ENCODE results near the gene OFD1. TPM values are rescaled to one million over a fixed set of nuclear protein-coding genes. Genes with fewer than 3 reads are reported as not detected.

Gene OFD1
- total and polyA plus RNA-seq, 8 donors, result 19.1 to 79.1 (median 59.4) TPM

DNA sequence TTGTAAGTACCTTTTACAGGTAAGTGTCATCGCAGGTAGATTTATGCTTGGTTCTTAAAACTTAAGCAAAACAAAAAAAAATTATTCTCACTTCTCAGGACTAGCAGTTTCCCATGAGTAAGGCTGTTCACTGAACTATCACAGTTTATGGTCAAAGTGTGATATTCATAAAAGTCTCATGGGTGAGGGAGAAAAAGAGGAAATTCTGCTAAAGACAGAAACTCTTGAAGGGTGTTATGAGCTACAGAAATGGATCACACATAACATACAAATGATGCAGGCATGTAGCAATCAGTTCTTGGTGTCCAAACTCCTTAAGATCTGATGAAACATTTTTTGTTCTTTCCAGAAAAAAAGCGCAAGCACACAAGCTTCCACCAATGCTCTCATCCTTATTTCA, 37.1 kb upstream of the OFD1 start:
- DNase-seq (no peak), ATAC-seq (no peak)
- no peaks in the 10 kb centered on the region for H3K9me3 ChIP-seq
- peaks cover 6 to 62% of the 10 kb centered on the region in 2 donors for H3K4me1 ChIP-seq
- peaks cover 0 to 8% of the 10 kb centered on the region in 2 donors for H3K27me3 ChIP-seq
- TF ChIP-seq CTCF (IDR thresholded peaks at IDR 0.05), result no peak
- intact Hi-C loops (cut with DNase I), result no loop called here
- H3K36me3 ChIP-seq, result no peaks in the 10 kb centered on the region
- no peak overlapping the region for H3K27ac ChIP-seq
- no peak overlapping the region for H3K4me3 ChIP-seq

DNA sequence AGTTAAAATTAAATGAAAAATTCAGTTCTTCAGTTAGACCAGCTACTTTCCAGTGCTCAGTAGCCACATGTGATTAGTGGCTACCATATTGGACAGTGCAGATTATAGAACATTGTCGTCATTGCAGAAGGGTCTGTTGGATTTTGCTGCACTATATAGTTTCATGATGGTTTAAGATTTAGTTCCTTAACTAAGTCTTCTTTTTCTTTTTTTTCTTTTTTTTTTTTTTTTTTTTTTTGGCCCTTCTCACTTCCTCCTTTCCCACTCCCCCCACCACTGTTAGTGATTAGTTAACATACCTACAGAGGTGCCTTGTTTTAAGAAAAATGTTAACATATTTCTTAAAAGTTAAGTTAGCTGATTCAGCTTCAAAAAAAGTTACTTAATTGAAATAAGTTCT, 36.6 kb upstream of the OFD1 start:
- DNase-seq (no peak), ATAC-seq (no peak)
- Histone ChIP-seq H3K9me3 (no peaks in the 10 kb centered on the region), H3K4me1 (peaks cover 6 to 57% of the 10 kb centered on the region in 2 donors), H3K27ac (no peak overlapping the region), H3K36me3 (no peaks in the 10 kb centered on the region), H3K4me3 (no peak overlapping the region), H3K27me3 (peaks cover 0 to 8% of the 10 kb centered on the region in 2 donors)
- intact Hi-C loops (cut with DNase I), result no loop called here
- TF ChIP-seq CTCF (IDR thresholded peaks at IDR 0.05), result no peak

GRCh38 chrX:13698432-13698831, 36.1 kb upstream of the OFD1 start:
- Histone ChIP-seq H3K9me3 (no peaks in the 10 kb centered on the region), H3K27me3 (peaks cover 0 to 8% of the 10 kb centered on the region in 2 donors), H3K4me1 (peaks cover 6 to 53% of the 10 kb centered on the region in 2 donors), H3K36me3 (no peaks in the 10 kb centered on the region), H3K27ac (peak overlapping the region in 1 of 2 donors; percentile 13), H3K4me3 (no peak overlapping the region)
- DNase-seq, result no peak
- intact Hi-C loops (cut with DNase I), result no loop called here
- ATAC-seq, result no peak
- no peak for TF ChIP-seq CTCF (IDR thresholded peaks at IDR 0.05)

DNA sequence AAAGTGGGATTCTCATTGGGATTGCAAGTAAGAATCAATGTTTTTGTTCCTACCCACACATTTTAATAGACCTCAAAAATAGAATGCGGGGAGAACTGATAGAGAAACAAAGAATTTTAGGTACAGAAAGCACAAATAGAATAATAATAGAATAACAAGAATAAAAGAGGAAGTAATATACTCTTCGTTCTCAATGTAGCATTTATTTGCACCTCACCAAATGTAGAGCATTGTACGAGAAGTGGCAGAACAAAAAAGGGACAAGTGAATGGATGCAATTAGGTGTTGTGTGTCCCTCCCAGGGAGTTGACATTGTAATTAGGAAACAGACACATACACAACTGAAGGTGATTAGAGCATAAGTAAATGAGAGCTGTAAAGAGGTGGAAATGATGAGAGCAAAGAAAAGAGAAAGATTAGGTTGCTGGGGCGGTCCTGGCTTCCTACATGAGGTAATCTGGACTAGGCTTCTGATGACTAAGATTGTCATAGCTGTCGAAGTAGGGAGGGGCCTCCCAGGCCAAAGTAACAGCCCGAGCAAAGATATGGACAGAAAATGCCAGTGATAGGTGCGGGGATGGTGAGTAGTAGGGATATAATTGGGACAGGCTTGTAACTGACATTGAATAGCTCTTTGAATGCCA, 35.2 kb upstream of the OFD1 start:
- ATAC-seq, result no peak
- peaks cover 0 to 8% of the 10 kb centered on the region in 2 donors for H3K27me3 ChIP-seq
- H3K4me1 ChIP-seq, result peaks cover 6 to 44% of the 10 kb centered on the region in 2 donors
- H3K9me3 ChIP-seq, result no peaks in the 10 kb centered on the region
- intact Hi-C loops (cut with DNase I), result no loop called here
- DNase-seq, result no peak
- H3K27ac ChIP-seq, result no peak overlapping the region
- H3K4me3 ChIP-seq, result no peak overlapping the region
- TF ChIP-seq CTCF (IDR thresholded peaks at IDR 0.05), result no peak
- no peaks in the 10 kb centered on the region for H3K36me3 ChIP-seq

DNA sequence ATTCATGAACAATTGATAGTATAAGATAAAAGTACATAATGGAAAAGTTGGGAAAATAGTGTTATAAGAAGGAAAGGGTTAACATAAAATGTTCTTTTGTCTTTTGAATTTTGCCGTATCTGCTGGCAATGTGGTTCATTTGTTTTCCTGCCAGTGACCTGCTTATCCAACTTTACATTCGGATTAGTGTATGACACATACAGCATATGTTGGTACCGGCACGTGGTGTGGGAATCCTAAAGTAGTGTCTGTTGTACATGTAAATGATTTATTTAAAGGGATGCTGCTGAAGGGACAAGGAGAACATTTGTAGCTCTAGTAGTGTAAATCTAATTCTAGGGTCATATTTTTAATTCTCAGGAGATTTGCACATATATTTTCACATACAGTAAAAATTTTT, 34.2 kb upstream of the OFD1 start:
- Histone ChIP-seq H3K4me1 (peaks cover 6 to 38% of the 10 kb centered on the region in 2 donors), H3K27ac (no peak overlapping the region), H3K9me3 (no peaks in the 10 kb centered on the region), H3K27me3 (peaks cover 0 to 8% of the 10 kb centered on the region in 2 donors), H3K4me3 (no peak overlapping the region), H3K36me3 (no peaks in the 10 kb centered on the region)
- intact Hi-C loops (cut with DNase I), result no loop called here
- no peak for DNase-seq
- no peak for ATAC-seq
- TF ChIP-seq CTCF (IDR thresholded peaks at IDR 0.05), result no peak
